Measurements from ENCODE around the gene KRT15. TPM values are rescaled to one million over a fixed set of nuclear protein-coding genes. Genes with fewer than 3 reads are reported as not detected.

The KRT15 gene
- total RNA-seq = not detected

- Mint-ChIP-seq H3K9me3 (no peaks in the 10 kb centered on the region), H3K4me1 (ENCODE audit: low read depth) (no peaks in the 10 kb centered on the region), H3K4me3 (no peak within 1 kb of the TSS), H3K36me3 (ENCODE audit: low read depth) (no peaks in the 10 kb centered on the region), H3K27ac (no peak within 1 kb of the TSS), H3K27me3 (ENCODE audit: low read depth) (no peaks in the 10 kb centered on the region)
- intact Hi-C loops (cut with micrococcal nuclease) = no loop called here
- no peak for DNase-seq
- CTCF ChIA-PET = no interaction called here
These were observed at the start of gene KRT15 for GRCh38 chr17:41518789-41519449. KRT15 (minus strand) TSS chr17:41518890; CDS start chr17:41518827, 63 bp downstream.

GRCh38 chr17:41567317-41567716, 48.6 kb upstream of the KRT15 start:
- Mint-ChIP-seq H3K27ac (no peak overlapping the region), H3K36me3 (ENCODE audit: low read depth) (no peaks in the 10 kb centered on the region), H3K9me3 (peaks cover 7% of the 10 kb centered on the region), H3K4me3 (no peak overlapping the region), H3K27me3 (ENCODE audit: low read depth) (peaks cover 3% of the 10 kb centered on the region), H3K4me1 (ENCODE audit: low read depth) (peaks cover 8% of the 10 kb centered on the region)
- DNase-seq = no peak
- intact Hi-C loops (cut with micrococcal nuclease) = no loop called here
- CTCF ChIA-PET = interaction anchor here (0.6 to 1.3 kb wide), 3 partner anchors 9 to 61 kb away, joined by 3 to 5 read pairs (median 5); no protein-coding TSS in a partner anchor

DNA sequence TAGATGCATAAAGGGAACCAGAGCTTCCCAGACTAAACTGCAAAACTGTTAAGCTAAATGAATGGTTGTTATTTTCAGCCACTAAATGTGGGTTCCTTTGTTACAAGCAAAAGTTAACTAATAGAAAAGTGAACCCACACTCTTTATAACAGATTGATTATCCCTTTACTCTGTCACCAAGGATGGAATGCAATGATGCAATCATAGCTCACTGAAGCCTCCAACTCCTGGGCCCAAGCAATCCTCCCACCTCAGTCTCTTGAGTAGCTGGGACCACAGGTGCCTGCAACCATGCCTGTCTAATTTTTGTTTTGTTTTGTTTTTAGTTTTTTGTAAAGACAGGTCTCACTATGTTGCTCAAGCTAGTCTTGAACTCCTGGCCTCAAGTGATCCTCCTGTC, 46.6 kb upstream of the KRT15 start:
- no peak for DNase-seq
- CTCF ChIA-PET = interaction anchor here (1.1 to 2.4 kb wide), 4 partner anchors 17 to 102 kb away, joined by 3 to 8 read pairs (median 6); no protein-coding TSS in a partner anchor
- no peaks in the 10 kb centered on the region for H3K36me3 Mint-ChIP-seq (ENCODE audit: low read depth)
- peaks cover 15% of the 10 kb centered on the region for H3K27me3 Mint-ChIP-seq (ENCODE audit: low read depth)
- intact Hi-C loops (cut with micrococcal nuclease) = no loop called here
- no peak overlapping the region for H3K4me3 Mint-ChIP-seq
- H3K27ac Mint-ChIP-seq = no peak overlapping the region
- peaks cover 8% of the 10 kb centered on the region for H3K4me1 Mint-ChIP-seq (ENCODE audit: low read depth)
- peaks cover 7% of the 10 kb centered on the region for H3K9me3 Mint-ChIP-seq

GRCh38 chr17:41563607-41564170, 45.0 kb upstream of the KRT15 start:
- Mint-ChIP-seq H3K36me3 (ENCODE audit: low read depth) (no peaks in the 10 kb centered on the region), H3K4me3 (no peak overlapping the region), H3K27me3 (ENCODE audit: low read depth) (peaks cover 20% of the 10 kb centered on the region), H3K9me3 (peaks cover 7% of the 10 kb centered on the region), H3K4me1 (ENCODE audit: low read depth) (peaks cover 8% of the 10 kb centered on the region), H3K27ac (no peak overlapping the region)
- no peak for DNase-seq
- CTCF ChIA-PET = interaction anchor here (1.4 to 2.0 kb wide), 2 partner anchors 15 to 99 kb away, joined by 4 to 8 read pairs; no protein-coding TSS in a partner anchor
- intact Hi-C loops (cut with micrococcal nuclease) = no loop called here

DNA sequence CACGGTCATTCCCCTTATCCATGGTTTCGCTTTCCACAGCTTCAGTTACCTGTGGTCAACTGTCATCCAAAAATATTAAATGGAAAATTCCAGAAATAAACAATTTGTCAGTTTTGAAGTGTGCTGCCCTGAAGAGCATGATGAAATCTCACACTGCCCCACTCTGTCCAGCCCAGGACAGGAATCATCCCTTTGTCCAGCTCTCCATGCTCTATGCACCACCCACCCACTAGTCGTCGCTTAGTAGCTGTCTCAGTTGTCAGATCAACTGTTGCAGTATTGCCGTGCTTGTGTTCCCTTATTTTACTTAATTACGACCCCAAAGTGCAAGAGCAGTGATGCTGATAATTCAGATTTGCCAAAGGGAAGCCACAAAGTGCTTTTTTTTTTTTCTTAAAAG, 42.9 kb upstream of the KRT15 start:
- CTCF ChIA-PET = interaction anchor here (4.3 kb wide), 1 partner anchor 12 kb away, joined by 35 read pairs; no protein-coding TSS in a partner anchor
- DNase-seq = no peak
- Mint-ChIP-seq H3K27ac (no peak overlapping the region), H3K36me3 (ENCODE audit: low read depth) (no peaks in the 10 kb centered on the region), H3K4me3 (no peak overlapping the region), H3K4me1 (ENCODE audit: low read depth) (no peaks in the 10 kb centered on the region), H3K9me3 (no peaks in the 10 kb centered on the region), H3K27me3 (ENCODE audit: low read depth) (peaks cover 27% of the 10 kb centered on the region)
- intact Hi-C loops (cut with micrococcal nuclease) = no loop called here

- CTCF ChIA-PET = interaction anchor here (1.1 to 4.3 kb wide), 2 partner anchors 10 to 86 kb away, joined by 3 to 35 read pairs; no protein-coding TSS in a partner anchor
- Mint-ChIP-seq H3K4me3 (no peak overlapping the region), H3K27ac (no peak overlapping the region), H3K9me3 (no peaks in the 10 kb centered on the region), H3K27me3 (ENCODE audit: low read depth) (peaks cover 27% of the 10 kb centered on the region), H3K4me1 (ENCODE audit: low read depth) (no peaks in the 10 kb centered on the region), H3K36me3 (ENCODE audit: low read depth) (no peaks in the 10 kb centered on the region)
- intact Hi-C loops (cut with micrococcal nuclease) = no loop called here
- no peak for DNase-seq
These were observed 40.9 kb upstream of the KRT15 start for GRCh38 chr17:41559548-41559947.

DNA sequence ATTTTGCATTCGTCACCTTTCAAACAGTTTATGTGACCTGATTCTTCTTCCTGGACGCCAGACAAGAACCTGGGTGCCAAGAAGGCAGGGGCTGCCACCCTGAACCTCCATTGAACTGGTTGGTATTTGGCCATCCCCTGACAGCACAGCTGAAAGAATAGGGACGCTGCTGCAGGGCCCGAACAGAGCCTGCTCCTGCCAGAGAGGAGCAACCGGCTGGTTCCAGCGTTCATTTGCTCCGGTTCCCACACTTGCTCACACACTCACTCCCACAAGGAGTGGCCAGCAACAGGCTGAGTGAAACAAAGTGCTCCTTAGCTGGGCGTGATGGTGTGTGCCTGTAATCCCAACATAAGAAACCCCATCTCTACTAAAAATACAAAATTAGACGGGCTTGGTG, 38.2 kb upstream of the KRT15 start:
- Mint-ChIP-seq H3K36me3 (ENCODE audit: low read depth) (no peaks in the 10 kb centered on the region), H3K4me3 (no peak overlapping the region), H3K27me3 (ENCODE audit: low read depth) (peaks cover 23% of the 10 kb centered on the region), H3K4me1 (ENCODE audit: low read depth) (no peaks in the 10 kb centered on the region), H3K9me3 (no peaks in the 10 kb centered on the region), H3K27ac (no peak overlapping the region)
- no peak for DNase-seq
- CTCF ChIA-PET = interaction anchor here (1.3 to 1.7 kb wide), 2 partner anchors 10 to 92 kb away, joined by 3 to 5 read pairs; no protein-coding TSS in a partner anchor
- intact Hi-C loops (cut with micrococcal nuclease) = no loop called here

GRCh38 chr17:41556306-41556705, 37.6 kb upstream of the KRT15 start:
- Mint-ChIP-seq H3K9me3 (no peaks in the 10 kb centered on the region), H3K27ac (no peak overlapping the region), H3K4me3 (no peak overlapping the region), H3K4me1 (ENCODE audit: low read depth) (no peaks in the 10 kb centered on the region), H3K27me3 (ENCODE audit: low read depth) (peaks cover 18% of the 10 kb centered on the region), H3K36me3 (ENCODE audit: low read depth) (no peaks in the 10 kb centered on the region)
- DNase-seq = no peak
- intact Hi-C loops (cut with micrococcal nuclease) = no loop called here
- CTCF ChIA-PET = interaction anchor here (1.9 kb wide), 1 partner anchor 92 kb away, joined by 6 read pairs; no protein-coding TSS in a partner anchor

DNA sequence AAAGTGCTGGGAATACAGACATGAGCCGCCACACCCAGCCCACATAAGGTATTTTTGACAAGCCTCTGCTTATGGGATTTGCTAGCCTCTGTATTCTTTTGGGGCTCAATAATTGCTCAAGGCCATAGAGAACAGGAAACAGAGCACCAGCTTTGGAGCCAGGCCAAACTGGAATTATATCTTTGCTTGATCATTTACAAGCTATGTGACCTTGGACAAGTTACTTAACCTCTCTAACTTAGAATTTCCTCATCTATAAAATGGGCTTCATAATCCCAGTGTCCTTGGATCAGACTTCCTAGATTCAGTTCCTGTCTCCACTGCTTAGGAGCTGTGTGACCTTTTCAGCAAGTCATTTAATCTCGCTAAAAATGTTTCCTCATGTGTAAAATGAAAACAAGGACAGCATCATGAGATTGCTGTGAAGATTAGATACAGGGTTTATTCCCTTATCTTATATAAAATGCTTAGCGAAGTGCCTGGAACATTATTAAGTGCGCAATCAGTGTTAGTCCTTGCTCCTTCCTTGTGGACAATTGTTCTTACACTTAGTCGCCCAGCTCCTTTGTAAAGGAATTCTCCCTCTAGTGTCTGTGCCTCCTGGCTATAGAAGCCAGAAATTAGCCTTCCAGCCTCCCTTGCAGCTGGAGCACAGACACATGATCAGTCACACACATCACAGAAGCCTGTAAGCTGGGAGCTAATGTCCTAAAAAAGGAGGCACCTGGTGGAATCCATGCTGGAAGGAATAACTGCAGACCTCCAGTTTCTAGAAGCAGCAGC, 36.6 kb upstream of the KRT15 start:
- H3K4me1 Mint-ChIP-seq (ENCODE audit: low read depth) = no peaks in the 10 kb centered on the region
- peaks cover 12% of the 10 kb centered on the region for H3K27me3 Mint-ChIP-seq (ENCODE audit: low read depth)
- intact Hi-C loops (cut with micrococcal nuclease) = no loop called here
- H3K4me3 Mint-ChIP-seq = no peak overlapping the region
- H3K27ac Mint-ChIP-seq = no peak overlapping the region
- DNase-seq = no peak
- no peaks in the 10 kb centered on the region for H3K9me3 Mint-ChIP-seq
- CTCF ChIA-PET = interaction anchor here (1.9 kb wide), 1 partner anchor 93 kb away, joined by 6 read pairs; no protein-coding TSS in a partner anchor
- no peaks in the 10 kb centered on the region for H3K36me3 Mint-ChIP-seq (ENCODE audit: low read depth)

- no peak overlapping the region for H3K4me3 Mint-ChIP-seq
- CTCF ChIA-PET = interaction anchor here (2.5 to 6.9 kb wide), 2 partner anchors 94 to 109 kb away, joined by 6 to 124 read pairs; no protein-coding TSS in a partner anchor
- H3K36me3 Mint-ChIP-seq (ENCODE audit: low read depth) = no peaks in the 10 kb centered on the region
- peaks cover 8% of the 10 kb centered on the region for H3K27me3 Mint-ChIP-seq (ENCODE audit: low read depth)
- intact Hi-C loops (cut with micrococcal nuclease) = no loop called here
- H3K9me3 Mint-ChIP-seq = no peaks in the 10 kb centered on the region
- DNase-seq = no peak
- no peak overlapping the region for H3K27ac Mint-ChIP-seq
- peaks cover 4% of the 10 kb centered on the region for H3K4me1 Mint-ChIP-seq (ENCODE audit: low read depth)
These were observed 35.4 kb upstream of the KRT15 start for GRCh38 chr17:41553987-41554680.

DNA sequence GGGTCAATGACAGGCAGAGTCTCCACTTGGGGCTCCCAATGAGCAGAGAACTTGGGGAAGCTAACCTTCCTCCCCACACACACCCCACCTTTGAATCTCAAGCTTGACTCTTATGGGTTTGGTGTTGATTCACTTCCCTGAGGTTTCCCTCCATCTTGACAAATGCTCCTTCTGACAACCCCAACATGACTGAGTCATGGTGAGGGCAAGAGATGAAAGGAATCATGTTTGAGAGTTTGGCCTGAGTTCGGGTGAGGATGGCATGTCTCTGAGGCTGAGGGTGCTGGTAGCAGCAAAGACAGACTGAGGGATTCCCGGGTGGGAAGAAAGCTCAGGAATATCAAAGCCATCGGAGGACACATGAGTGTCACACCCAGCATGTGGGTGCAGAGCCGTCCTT, 34.5 kb upstream of the KRT15 start:
- intact Hi-C loops (cut with micrococcal nuclease) = no loop called here
- Mint-ChIP-seq H3K36me3 (ENCODE audit: low read depth) (no peaks in the 10 kb centered on the region), H3K27ac (no peak overlapping the region), H3K9me3 (no peaks in the 10 kb centered on the region), H3K27me3 (ENCODE audit: low read depth) (peaks cover 3% of the 10 kb centered on the region), H3K4me1 (ENCODE audit: low read depth) (peaks cover 11% of the 10 kb centered on the region), H3K4me3 (no peak overlapping the region)
- CTCF ChIA-PET = interaction anchor here (2.5 to 6.9 kb wide), 2 partner anchors 95 to 110 kb away, joined by 6 to 124 read pairs; no protein-coding TSS in a partner anchor
- DNase-seq = no peak

DNA sequence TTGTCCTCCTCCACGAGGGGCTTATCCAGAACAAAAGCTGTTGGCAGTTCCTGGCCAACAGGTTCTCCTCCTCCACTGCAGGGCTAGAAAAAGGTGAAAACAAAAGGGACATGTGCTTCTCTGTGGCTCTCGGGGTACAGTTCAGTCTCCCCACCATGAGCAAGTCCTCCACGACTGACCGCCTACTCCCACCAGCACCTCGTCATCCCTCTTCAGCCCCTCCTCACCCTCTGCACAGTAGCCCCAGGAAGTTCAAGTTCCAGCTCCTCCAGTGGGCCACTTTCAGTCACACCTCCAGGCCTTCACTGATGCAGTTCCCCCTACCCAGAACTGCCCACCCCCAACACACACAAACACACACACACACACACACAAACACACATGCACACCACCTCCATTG, 33.8 kb upstream of the KRT15 start:
- DNase-seq = no peak
- Mint-ChIP-seq H3K4me1 (ENCODE audit: low read depth) (peaks cover 18% of the 10 kb centered on the region), H3K36me3 (ENCODE audit: low read depth) (no peaks in the 10 kb centered on the region), H3K9me3 (no peaks in the 10 kb centered on the region), H3K27me3 (ENCODE audit: low read depth) (peaks cover 2% of the 10 kb centered on the region), H3K27ac (no peak overlapping the region), H3K4me3 (no peak overlapping the region)
- intact Hi-C loops (cut with micrococcal nuclease) = no loop called here
- CTCF ChIA-PET = interaction anchor here (1.1 to 6.9 kb wide), 3 partner anchors 10 to 110 kb away, joined by 3 to 124 read pairs (median 6); no protein-coding TSS in a partner anchor
